Natural killer cell (primary cell): Measurements from ENCODE around the gene GRXCR1. TPM values are rescaled to one million over a fixed set of nuclear protein-coding genes. Genes with fewer than 3 reads are reported as not detected.

Source experiments
- ATAC-seq, 3 donors: fragments of 150-1000 bp in 2 of 3; fragments of 200-7000 bp in 1 of 3; cut with Tn5 transposase; 1 replicate in 1 of 3; 2 replicates in 2 of 3; pipeline ENCODE4 v1.10.0; 2021; ENCODE audit warnings: mild to moderate bottlenecking in 2 of 3, moderate library complexity in 2 of 3
- DNase-seq, 2 donors: peaks; one replicate each; pipeline versions ENCODE4 v3.0.0 to v3.0.0-alpha.2; 2013 to 2021; ENCODE audit warnings: mixed read lengths in 1 of 2
- H3K27ac ChIP-seq: one replicate; pipeline ENCODE4 v1.5.1; 2013; ENCODE audit warnings: mild to moderate bottlenecking, low read length
- H3K27me3 ChIP-seq: one replicate; pipeline ENCODE4 v1.6.1; 2013; ENCODE audit warnings: low read length; ENCODE audit not compliant: control insufficient read depth, insufficient read depth
- H3K36me3 ChIP-seq: one replicate; pipeline ENCODE4 v1.6.1; 2013; ENCODE audit warnings: low read length; ENCODE audit not compliant: control insufficient read depth, insufficient read depth
- H3K4me1 ChIP-seq: one replicate; pipeline ENCODE4 v1.6.1; 2013; ENCODE audit warnings: low read length; ENCODE audit not compliant: control insufficient read depth, insufficient read depth
- H3K4me3 ChIP-seq: one replicate; pipeline ENCODE4 v1.5.1; 2013; ENCODE audit warnings: low read length
- H3K9me3 ChIP-seq: one replicate; pipeline ENCODE4 v1.6.1; 2013; ENCODE audit warnings: low read length; ENCODE audit not compliant: control insufficient read depth, insufficient read depth
- H3K27ac Mint-ChIP-seq, 2 donors: one replicate each; pipeline ENCODE4 v1.8.0; 2022; ENCODE audit warnings: mild to moderate bottlenecking in 2 of 2, mixed read lengths in 2 of 2, moderate library complexity in 1 of 2
- H3K27me3 Mint-ChIP-seq, 2 donors: one replicate each; pipeline ENCODE4 v1.8.0; 2022; ENCODE audit warnings: low read depth in 2 of 2, mixed read lengths in 2 of 2
- H3K36me3 Mint-ChIP-seq: one replicate; pipeline ENCODE4 v1.8.0; 2022; ENCODE audit warnings: mixed read lengths
- H3K4me1 Mint-ChIP-seq, 2 donors: one replicate each; pipeline ENCODE4 v1.8.0; 2022; ENCODE audit warnings: mixed read lengths in 2 of 2
- H3K4me3 Mint-ChIP-seq: one replicate; pipeline ENCODE4 v1.8.0; 2022; ENCODE audit warnings: mild to moderate bottlenecking, moderate library complexity, mixed read lengths
- H3K9me3 Mint-ChIP-seq, 2 donors: one replicate each; pipeline ENCODE4 v1.8.0; 2022; ENCODE audit warnings: mixed read lengths in 2 of 2
- CTCF ChIP-seq: fragments of 200-600 bp; IDR thresholded peaks from one replicate; pipeline ENCODE4 v1.8.0; 2022; ENCODE audit warnings: antibody characterized with exemption
- WGBS: methylation state at CpG from one replicate; pipeline ENCODE4 v1.1.7; 2013; ENCODE audit warnings: missing lambda C conversion rate; ENCODE audit not compliant: insufficient coverage; 5-methylcytosine and 5-hydroxymethylcytosine counted together
- intact Hi-C: fragments of 100-400 bp; cut with micrococcal nuclease; formaldehyde crosslinking; loops from one replicate; pipeline ENCODE4 v1.14.2; 2022
- total RNA-seq, 4 donors: library from RNA; stranded (reverse); fragments of 120-200 nt in 1 of 4; gene quantifications; one replicate each; pipeline versions ENCODE4 v1.2.3 to v1.2.4, GENCODE V29; 2013 to 2022

GRXCR1 gene
- total RNA-seq, 3 donors from 2014 or later (not counting 1 experiment from before 2014, with no cell fraction given) = not detected

DNA sequence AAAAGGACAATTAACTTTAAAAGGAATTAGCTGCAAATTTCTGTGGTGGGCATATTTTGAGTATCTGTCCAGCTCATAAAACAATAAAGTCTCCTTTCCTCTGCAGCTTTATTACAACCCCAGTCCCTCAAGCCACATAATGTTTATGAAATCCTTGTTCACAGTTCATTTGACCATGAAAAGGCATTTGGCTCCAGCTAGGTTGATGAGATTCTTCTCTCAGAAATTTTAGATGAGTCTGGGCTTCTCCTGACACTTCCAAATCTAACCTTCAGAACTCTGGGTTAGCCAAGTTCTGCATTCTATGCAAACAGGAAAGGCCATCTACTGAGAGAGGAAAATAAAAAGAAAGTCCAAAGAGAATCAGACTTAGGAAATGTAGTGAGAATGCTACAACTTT lies 156.8 kb downstream of the GRXCR1 start:
- H3K9me3 ChIP-seq = no peaks in the 10 kb centered on the region
- H3K36me3 ChIP-seq = no peaks in the 10 kb centered on the region
- no peak overlapping the region for H3K4me3 ChIP-seq
- Mint-ChIP-seq H3K9me3 (peaks cover 6% of the 10 kb centered on the region in 2 donors), H3K36me3 (no peaks in the 10 kb centered on the region), H3K27me3 (no peaks in the 10 kb centered on the region), H3K27ac (no peak overlapping the region), H3K4me3 (no peak overlapping the region), H3K4me1 (no peaks in the 10 kb centered on the region)
- H3K27me3 ChIP-seq = no peaks in the 10 kb centered on the region
- no peak overlapping the region for H3K27ac ChIP-seq
- ATAC-seq = no peak
- no peak for TF ChIP-seq CTCF
- no peak for DNase-seq
- H3K4me1 ChIP-seq = no peaks in the 10 kb centered on the region
- intact Hi-C loops = no loop called here

DNA sequence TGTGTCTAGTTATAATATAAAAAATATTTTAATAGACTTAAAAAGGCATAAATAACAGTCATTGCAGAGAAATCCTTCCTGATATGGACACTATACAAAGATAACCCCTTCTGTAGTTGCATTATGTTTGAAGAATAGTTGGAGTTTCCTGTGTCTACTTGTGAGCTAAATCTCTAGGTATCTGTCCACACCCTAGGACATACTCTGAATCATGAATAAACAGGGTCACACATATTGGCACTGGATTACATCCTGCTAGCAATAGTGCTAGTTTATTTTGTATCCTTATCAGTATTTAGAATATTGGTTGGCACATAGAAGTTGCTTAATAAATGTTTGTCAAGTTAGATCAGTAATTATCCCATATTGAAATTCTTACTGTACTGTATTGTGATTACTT lies 173.9 kb downstream of the GRXCR1 start:
- H3K4me1 ChIP-seq = no peaks in the 10 kb centered on the region
- H3K4me3 ChIP-seq = no peak overlapping the region
- DNase-seq (no peak), ATAC-seq (no peak)
- no peaks in the 10 kb centered on the region for H3K36me3 Mint-ChIP-seq
- H3K9me3 Mint-ChIP-seq = peaks cover 0 to 3% of the 10 kb centered on the region in 2 donors
- intact Hi-C loops = no loop called here
- H3K9me3 ChIP-seq = no peaks in the 10 kb centered on the region
- no peaks in the 10 kb centered on the region for H3K4me1 Mint-ChIP-seq
- no peaks in the 10 kb centered on the region for H3K36me3 ChIP-seq
- H3K4me3 Mint-ChIP-seq = no peak overlapping the region
- no peak overlapping the region for H3K27ac ChIP-seq
- no peak overlapping the region for H3K27ac Mint-ChIP-seq
- no peaks in the 10 kb centered on the region for H3K27me3 ChIP-seq
- no peak for TF ChIP-seq CTCF
- no peaks in the 10 kb centered on the region for H3K27me3 Mint-ChIP-seq

GRCh38 chr4:43071069-43071468 lies 178.6 kb downstream of the GRXCR1 start:
- intact Hi-C loops = no loop called here
- no peaks in the 10 kb centered on the region for H3K36me3 ChIP-seq
- H3K27me3 ChIP-seq = no peaks in the 10 kb centered on the region
- no peak for TF ChIP-seq CTCF
- peaks cover 5% of the 10 kb centered on the region for H3K36me3 Mint-ChIP-seq
- peaks cover 7 to 8% of the 10 kb centered on the region in 2 donors for H3K9me3 Mint-ChIP-seq
- no peak for DNase-seq
- H3K4me1 ChIP-seq = no peaks in the 10 kb centered on the region
- no peak overlapping the region for H3K27ac ChIP-seq
- ATAC-seq = no peak
- H3K4me3 Mint-ChIP-seq = no peak overlapping the region
- H3K9me3 ChIP-seq = no peaks in the 10 kb centered on the region
- H3K27ac Mint-ChIP-seq = no peak overlapping the region
- no peaks in the 10 kb centered on the region for H3K4me1 Mint-ChIP-seq
- no peak overlapping the region for H3K4me3 ChIP-seq
- H3K27me3 Mint-ChIP-seq = no peaks in the 10 kb centered on the region
- 85% methylated on average over 6 of the region's 6 CpGs for WGBS

Other genes starting within 250 kb of the GRXCR1 start
- gene ATP8A1, start 235.6 kb upstream of the GRXCR1 start, total RNA-seq = 100 to 1,000 TPM in 2 of 3 donors, 10 to 100 TPM in 1; 84.8 to 156 (median 147) TPM